ENCODE measurements around the gene DHRS11. TPM values are rescaled to one million over a fixed set of nuclear protein-coding genes. Genes with fewer than 3 reads are reported as not detected.
A peak's percentile ranks its signal among the peaks of the same experiment; 100 is the strongest.

DHRS11 gene
- total and polyA plus RNA-seq, 2 of the 8 experiments (the other 6 are each of a cell fraction or from before 2014, with no cell fraction given), result 29.5 to 63.3 TPM

GRCh38 chr17:36591434-36592315, at the start of gene DHRS11 (continued):
- TF ChIP-seq POLR2A (IDR thresholded peaks at IDR 0.05; ENCODE audit: control extremely low read depth in 1 of 2, low read depth in 2 of 2, low read length in 2 of 2) (peak in 1 of 2 experiments; percentile 73; a peak in 2 of 3 replicates), GTF2F1 (IDR thresholded peaks at IDR 0.05; ENCODE audit: borderline replicate concordance, low read depth, low read length) (peak; percentile 46; the same call in 1 of the 2 replicates), RBBP5 (IDR thresholded peaks at IDR 0.05; ENCODE audit: borderline replicate concordance, low read depth, low read length) (no peak)
